HEK293 (cell line): ENCODE data around the gene RACK1.

Experiments used
- BCL11A ChIP-seq: fragments of 450-650 bp; formaldehyde crosslinking; IDR thresholded peaks from 2 replicates; pipeline ENCODE4 v1.5.1; 2016; ENCODE audit warnings: low read depth, missing biosample characterization, missing genetic modification characterization
- BCL11B ChIP-seq: fragments of 450-650 bp; formaldehyde crosslinking; IDR thresholded peaks from 2 replicates; pipeline ENCODE4 v1.5.1; 2016; ENCODE audit warnings: low read depth, missing biosample characterization, missing genetic modification characterization
- HOXC10 ChIP-seq: sonication (generic); formaldehyde crosslinking; IDR thresholded peaks from 2 replicates; pipeline ENCODE4 v1.8.1; 2023; ENCODE audit warnings: mild to moderate bottlenecking, missing genetic modification reagents
- IKZF3 ChIP-seq: fragments of 450-650 bp; IDR thresholded peaks from 2 replicates; pipeline ENCODE4 v1.5.0; 2018; ENCODE audit warnings: missing biosample characterization, mild to moderate bottlenecking, missing genetic modification characterization, moderate library complexity
- INSM2 ChIP-seq: fragments of 450-650 bp; formaldehyde crosslinking; IDR thresholded peaks from 2 replicates; pipeline ENCODE4 v1.5.1; 2016; ENCODE audit warnings: missing biosample characterization, missing genetic modification characterization
- MZF1 ChIP-seq: fragments of 450-650 bp; formaldehyde crosslinking; IDR thresholded peaks from 2 replicates; pipeline ENCODE4 v1.5.1; 2017; ENCODE audit warnings: missing biosample characterization, missing genetic modification characterization, borderline replicate concordance
- REST ChIP-seq: fragments of 450-650 bp; formaldehyde crosslinking; IDR thresholded peaks from 2 replicates; pipeline ENCODE4 v1.5.1; 2016; ENCODE audit warnings: missing biosample characterization, missing genetic modification characterization
- SP3 ChIP-seq: fragments of 450-650 bp; formaldehyde crosslinking; IDR thresholded peaks from 2 replicates; pipeline ENCODE4 v1.5.1; 2016; ENCODE audit warnings: missing biosample characterization, missing genetic modification characterization
- SP7 ChIP-seq: fragments of 450-650 bp; formaldehyde crosslinking; IDR thresholded peaks from 2 replicates; pipeline ENCODE4 v1.5.1; 2016; ENCODE audit warnings: missing biosample characterization, missing genetic modification characterization
- ZBTB1 ChIP-seq: fragments of 450-650 bp; formaldehyde crosslinking; IDR thresholded peaks from 2 replicates; pipeline ENCODE4 v1.5.1; 2016; ENCODE audit warnings: missing biosample characterization, missing genetic modification characterization
- ZBTB17 ChIP-seq: fragments of 450-650 bp; formaldehyde crosslinking; IDR thresholded peaks from 2 replicates; pipeline ENCODE4 v1.5.1; 2016; ENCODE audit warnings: missing biosample characterization, missing genetic modification characterization
- ZBTB20 ChIP-seq: fragments of 450-650 bp; formaldehyde crosslinking; IDR thresholded peaks from 2 replicates; pipeline ENCODE4 v1.5.1; 2016; ENCODE audit warnings: missing biosample characterization, missing genetic modification characterization
- ZBTB8A ChIP-seq: fragments of 450-650 bp; formaldehyde crosslinking; IDR thresholded peaks from 2 replicates; pipeline ENCODE4 v1.5.1; 2016; ENCODE audit warnings: missing biosample characterization, missing genetic modification characterization
- ZFHX2 ChIP-seq: fragments of 450-650 bp; formaldehyde crosslinking; conservative IDR thresholded peaks from 2 replicates; pipeline ENCODE4 v1.5.1; 2016; ENCODE audit warnings: missing biosample characterization, missing genetic modification characterization
- ZFP3 ChIP-seq: fragments of 450-650 bp; formaldehyde crosslinking; IDR thresholded peaks from 2 replicates; pipeline ENCODE4 v1.5.1; 2016; ENCODE audit warnings: low read depth, missing biosample characterization, missing genetic modification characterization
- ZFP41 ChIP-seq: fragments of 450-650 bp; formaldehyde crosslinking; IDR thresholded peaks from 2 replicates; pipeline ENCODE4 v1.5.1; 2016; ENCODE audit warnings: missing biosample characterization, missing genetic modification characterization, borderline replicate concordance
- ZNF121 ChIP-seq: fragments of 450-650 bp; formaldehyde crosslinking; IDR thresholded peaks from 2 replicates; pipeline ENCODE4 v1.5.1; 2016; ENCODE audit warnings: missing biosample characterization, missing genetic modification characterization
- ZNF155 ChIP-seq: fragments of 450-650 bp; formaldehyde crosslinking; IDR thresholded peaks from 2 replicates; pipeline ENCODE4 v1.5.1; 2016; ENCODE audit warnings: missing biosample characterization, missing genetic modification characterization
- ZNF157 ChIP-seq: fragments of 450-650 bp; formaldehyde crosslinking; IDR thresholded peaks from 2 replicates; pipeline ENCODE4 v1.5.1; 2016; ENCODE audit warnings: missing biosample characterization, missing genetic modification characterization
- ZNF19 ChIP-seq: fragments of 450-650 bp; formaldehyde crosslinking; IDR thresholded peaks from 2 replicates; pipeline ENCODE4; 2016; ENCODE audit warnings: missing biosample characterization, missing genetic modification characterization, low read depth
- ZNF202 ChIP-seq: fragments of 450-650 bp; formaldehyde crosslinking; IDR thresholded peaks from 2 replicates; pipeline ENCODE4 v1.5.1; 2016; ENCODE audit warnings: missing biosample characterization, missing genetic modification characterization, borderline replicate concordance
- ZNF302 ChIP-seq: fragments of 450-650 bp; formaldehyde crosslinking; IDR thresholded peaks from 2 replicates; pipeline ENCODE4 v1.5.1; 2016; ENCODE audit warnings: missing biosample characterization, missing genetic modification characterization, low read depth
- ZNF473 ChIP-seq: fragments of 450-650 bp; formaldehyde crosslinking; IDR thresholded peaks from 2 replicates; pipeline ENCODE4 v1.5.1; 2017; ENCODE audit warnings: missing biosample characterization, missing genetic modification characterization
- ZNF558 ChIP-seq: fragments of 450-650 bp; formaldehyde crosslinking; IDR thresholded peaks from 2 replicates; pipeline ENCODE4 v1.5.1; 2016; ENCODE audit warnings: missing biosample characterization, missing genetic modification characterization
- ZNF785 ChIP-seq: fragments of 450-650 bp; formaldehyde crosslinking; IDR thresholded peaks from 2 replicates; pipeline ENCODE4 v1.5.1; 2016; ENCODE audit warnings: missing biosample characterization, missing genetic modification characterization
- ZNF792 ChIP-seq: fragments of 450-650 bp; formaldehyde crosslinking; IDR thresholded peaks from 2 replicates; pipeline ENCODE4 v1.5.1; 2016; ENCODE audit warnings: missing biosample characterization, missing genetic modification characterization
- ZXDB ChIP-seq: fragments of 450-650 bp; formaldehyde crosslinking; IDR thresholded peaks from 2 replicates; pipeline ENCODE4 v1.5.1; 2016; ENCODE audit warnings: missing biosample characterization, missing genetic modification characterization
- TF ChIP-seq, protein P1 (sequence below): fragments of 450-650 bp; formaldehyde crosslinking; IDR thresholded peaks from 2 replicates; pipeline ENCODE4 v1.5.1; 2016; ENCODE audit warnings: missing biosample characterization, missing genetic modification characterization
- TF ChIP-seq, protein P2 (sequence below): fragments of 450-650 bp; formaldehyde crosslinking; IDR thresholded peaks from 2 replicates; pipeline ENCODE4 v1.5.1; 2017; ENCODE audit warnings: missing biosample characterization, missing genetic modification characterization

The RACK1 gene

DNA sequence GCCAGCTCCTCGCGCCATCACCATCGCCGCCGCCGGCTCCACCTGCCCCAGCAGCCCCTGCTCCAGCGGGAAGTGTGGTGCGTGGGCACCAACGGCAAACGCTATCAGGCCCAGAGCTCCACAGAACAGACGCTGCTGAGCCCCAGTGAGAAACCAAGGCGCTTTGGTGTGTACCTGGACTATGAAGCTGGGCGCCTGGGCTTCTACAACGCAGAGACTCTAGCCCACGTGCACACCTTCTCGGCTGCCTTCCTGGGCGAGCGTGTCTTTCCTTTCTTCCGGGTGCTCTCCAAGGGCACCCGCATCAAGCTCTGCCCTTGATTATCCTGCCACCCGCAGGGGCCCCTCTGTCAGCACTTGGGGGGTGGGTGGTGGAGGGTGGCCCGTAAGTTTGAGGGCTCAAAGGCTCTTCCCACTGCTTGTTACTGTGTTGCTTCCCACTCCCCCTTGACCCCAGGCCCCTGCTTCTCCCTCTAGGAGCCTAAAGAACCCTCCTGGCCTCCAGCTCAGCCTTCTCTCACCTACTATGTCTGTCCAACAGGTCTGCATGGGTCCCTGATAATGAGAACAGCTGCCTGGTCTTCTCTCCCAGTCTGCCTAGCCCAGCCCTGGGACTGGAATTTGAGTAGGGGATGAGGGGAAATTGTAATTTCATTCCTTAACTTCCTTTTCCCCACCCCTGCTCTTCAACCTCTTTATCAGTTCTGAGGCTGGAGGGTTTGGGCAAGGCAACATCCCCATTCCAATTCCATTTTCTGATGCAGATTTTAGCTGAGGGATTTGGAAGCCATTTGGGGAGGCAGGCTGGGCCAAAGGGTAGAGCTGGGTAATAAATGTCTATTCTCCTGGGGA is 9.0 kb downstream of the RACK1 start (continued):
- TF ChIP-seq MZF1 (tag by site-specific recombination) (peak; percentile 82), BCL11B (tag by site-specific recombination) (no peak), ZFHX2 (tag by site-specific recombination) (peak; percentile 26; the same call in 1 of the 2 replicates), INSM2 (tag by site-specific recombination) (no peak), REST (tag by site-specific recombination) (0 out of 2 replicates have a peak, but pooled peaks have one; percentile 5), ZFP41 (tag by site-specific recombination) (no peak), ZNF121 (tag by site-specific recombination) (no peak), ZNF558 (tag by site-specific recombination) (no peak), ZNF792 (tag by site-specific recombination) (no peak), ZNF202 (tag by site-specific recombination) (no peak), ZBTB20 (tag by site-specific recombination) (peak; percentile 35), ZNF473 (tag by site-specific recombination) (no peak), BCL11A (tag by site-specific recombination) (no peak), ZNF302 (no peak), ZNF19 (tag by site-specific recombination) (no peak), ZNF785 (tag by site-specific recombination) (no peak), HOXC10 (CRISPR knock-in tag) (no peak), ZNF155 (tag by site-specific recombination) (no peak), ZBTB17 (tag by site-specific recombination) (0 out of 2 replicates have a peak, but pooled peaks have one; percentile 26), ZFP3 (tag by site-specific recombination) (no peak), SP7 (no peak), IKZF3 (peak; percentile 52; the same call in 1 of the 2 replicates), ZXDB (peak; percentile 12; the same call in 1 of the 2 replicates), SP3 (tag by site-specific recombination) (no peak), ZNF157 (tag by site-specific recombination) (no peak), ZBTB8A (tag by site-specific recombination) (no peak), ZBTB1 (tag by site-specific recombination) (no peak)
- TF ChIP-seq, protein P1, sequence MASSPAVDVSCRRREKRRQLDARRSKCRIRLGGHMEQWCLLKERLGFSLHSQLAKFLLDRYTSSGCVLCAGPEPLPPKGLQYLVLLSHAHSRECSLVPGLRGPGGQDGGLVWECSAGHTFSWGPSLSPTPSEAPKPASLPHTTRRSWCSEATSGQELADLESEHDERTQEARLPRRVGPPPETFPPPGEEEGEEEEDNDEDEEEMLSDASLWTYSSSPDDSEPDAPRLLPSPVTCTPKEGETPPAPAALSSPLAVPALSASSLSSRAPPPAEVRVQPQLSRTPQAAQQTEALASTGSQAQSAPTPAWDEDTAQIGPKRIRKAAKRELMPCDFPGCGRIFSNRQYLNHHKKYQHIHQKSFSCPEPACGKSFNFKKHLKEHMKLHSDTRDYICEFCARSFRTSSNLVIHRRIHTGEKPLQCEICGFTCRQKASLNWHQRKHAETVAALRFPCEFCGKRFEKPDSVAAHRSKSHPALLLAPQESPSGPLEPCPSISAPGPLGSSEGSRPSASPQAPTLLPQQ (tag by site-specific recombination): no peak
- TF ChIP-seq, protein P2, sequence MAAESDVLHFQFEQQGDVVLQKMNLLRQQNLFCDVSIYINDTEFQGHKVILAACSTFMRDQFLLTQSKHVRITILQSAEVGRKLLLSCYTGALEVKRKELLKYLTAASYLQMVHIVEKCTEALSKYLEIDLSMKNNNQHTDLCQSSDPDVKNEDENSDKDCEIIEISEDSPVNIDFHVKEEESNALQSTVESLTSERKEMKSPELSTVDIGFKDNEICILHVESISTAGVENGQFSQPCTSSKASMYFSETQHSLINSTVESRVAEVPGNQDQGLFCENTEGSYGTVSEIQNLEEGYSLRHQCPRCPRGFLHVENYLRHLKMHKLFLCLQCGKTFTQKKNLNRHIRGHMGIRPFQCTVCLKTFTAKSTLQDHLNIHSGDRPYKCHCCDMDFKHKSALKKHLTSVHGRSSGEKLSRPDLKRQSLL (tag by site-specific recombination): no peak
